NK-92 (cell line): Measurements from ENCODE around the gene ESR2.
"Not testable (repeated sequence)": the region's sequence is repeated elsewhere in the genome, so short reads cannot be mapped to it uniquely, and the experiment has no call there.

Source experiments
- DNase-seq: peaks from one replicate; lab custom pipeline; 2025; ENCODE audit not compliant: unreplicated experiment; lab: John Stamatoyannopoulos, UW

ESR2 gene

GRCh38 chr14:64049616-64050381 lies 244.4 kb downstream of the ESR2 start:
- DNase-seq: no peak

GRCh38 chr14:64045091-64045490 lies 249.1 kb downstream of the ESR2 start:
- DNase-seq: no peak

DNA sequence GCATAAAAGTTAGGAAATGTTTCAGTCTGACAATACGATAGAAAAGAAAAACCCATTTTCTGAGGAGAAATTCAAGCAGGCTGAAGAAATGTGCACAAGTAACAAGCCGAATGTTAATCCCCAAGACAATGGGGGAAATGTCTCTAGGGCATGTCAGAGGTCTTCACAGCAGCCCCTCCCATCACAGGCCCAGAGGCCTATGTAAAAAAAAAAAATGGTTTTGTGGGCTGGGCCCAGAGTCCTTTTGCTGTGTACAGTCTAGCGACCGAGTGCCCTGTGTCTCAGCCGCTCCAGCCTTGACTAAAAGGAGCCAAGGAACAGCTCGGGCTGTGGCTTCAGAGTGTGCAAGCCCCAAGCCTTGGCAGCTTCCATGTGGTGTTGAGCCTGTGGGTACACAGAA lies 250.9 kb downstream of the ESR2 start:
- not testable (repeated sequence) for DNase-seq

- no peak for DNase-seq
Measured at GRCh38 chr14:64040044-64040443, 254.1 kb downstream of the ESR2 start.

GRCh38 chr14:64038841-64039542 lies 255.2 kb downstream of the ESR2 start:
- no peak for DNase-seq

DNA sequence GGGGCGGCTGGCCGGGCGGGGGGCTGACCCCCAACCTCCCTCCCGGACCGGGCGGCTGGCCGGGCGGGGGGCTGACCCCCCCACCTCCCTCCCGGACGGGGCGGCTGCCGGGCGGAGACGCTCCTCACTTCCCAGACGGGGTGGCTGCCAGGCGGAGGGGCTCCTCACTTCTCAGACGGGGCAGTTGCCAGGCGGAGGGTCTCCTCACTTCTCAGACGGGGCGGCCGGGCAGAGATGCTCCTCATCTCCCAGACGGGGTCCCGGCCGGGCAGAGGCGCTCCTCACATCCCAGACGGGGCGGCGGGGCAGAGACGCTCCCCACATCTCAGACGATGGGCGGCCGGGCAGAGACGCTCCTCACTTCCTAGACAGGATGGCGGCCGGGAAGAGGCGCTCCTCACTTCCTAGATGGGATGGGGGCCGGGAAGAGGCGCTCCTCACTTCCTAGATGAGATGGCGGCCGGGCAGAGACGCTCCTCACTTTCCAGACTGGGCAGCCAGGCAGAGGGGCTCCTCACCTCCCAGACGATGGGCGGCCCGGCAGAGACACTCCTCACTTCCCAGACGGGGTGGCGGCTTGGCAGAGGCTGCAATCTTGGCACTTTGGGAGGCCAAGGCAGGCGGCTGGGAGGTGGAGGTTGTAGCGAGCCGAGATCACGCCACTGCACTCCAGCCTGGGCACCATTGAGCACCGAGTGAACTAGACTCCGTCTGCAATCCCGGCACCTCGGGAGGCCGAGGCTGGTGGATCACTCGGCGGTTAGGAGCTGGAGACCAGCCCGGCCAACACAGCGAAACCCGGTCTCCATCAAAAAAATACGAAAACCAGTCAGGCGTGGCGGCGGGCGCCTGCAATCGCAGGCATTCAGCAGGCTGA lies 256.1 kb downstream of the ESR2 start:
- DNase-seq: not testable (repeated sequence)

DNA sequence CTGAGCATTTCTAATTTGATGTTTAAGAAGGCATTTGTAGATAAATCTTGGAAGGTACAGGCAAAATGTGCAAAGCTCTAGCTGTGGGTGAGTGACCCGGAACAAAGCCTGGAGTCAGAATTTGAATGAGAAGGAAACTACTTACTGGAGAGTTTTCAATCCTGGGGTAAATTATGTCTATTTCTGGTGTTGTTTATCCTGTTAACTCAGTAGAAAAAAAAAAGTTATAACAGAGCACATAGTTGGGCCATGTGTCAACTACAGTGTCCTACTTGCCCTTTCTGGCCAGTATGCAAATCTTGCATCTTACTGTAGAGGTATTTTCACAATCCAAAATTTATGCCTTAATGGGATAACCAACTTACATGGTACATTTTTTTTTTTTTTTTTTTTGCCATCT lies 259.0 kb downstream of the ESR2 start:
- DNase-seq: no peak
